MM.1S (cell line): ENCODE measurements around the gene RHBG.

ENCODE experiments used
- DNase-seq: peaks from one replicate; pipeline ENCODE4 v3.0.0-alpha.2; 2015
- H2AFZ ChIP-seq: fragments of 300-600 bp; sonication (generic); 2 replicates; pipeline ENCODE4 v1.6.0; 2016; ENCODE audit warnings: antibody characterized with exemption, low read length
- H3F3A ChIP-seq: fragments of 300-600 bp; sonication (generic); 2 replicates; pipeline ENCODE4 v1.6.1; 2016; ENCODE audit warnings: mild to moderate bottlenecking, antibody characterized with exemption, low read length, moderate library complexity, mixed read lengths; ENCODE audit not compliant: insufficient read depth
- H3K27ac ChIP-seq: fragments of 300-600 bp; sonication (generic); 2 replicates; pipeline ENCODE4 v1.5.1; 2016; ENCODE audit warnings: mild to moderate bottlenecking, low read length
- H3K27me3 ChIP-seq: fragments of 300-600 bp; sonication (generic); replicated peaks from 2 replicates; pipeline ENCODE4 v1.6.0; 2016; ENCODE audit warnings: low read length; ENCODE audit not compliant: insufficient read depth
- H3K36me3 ChIP-seq: fragments of 300-600 bp; sonication (generic); replicated peaks from 2 replicates; pipeline ENCODE4 v1.6.1; 2016; ENCODE audit warnings: mild to moderate bottlenecking, low read length, mixed read lengths; ENCODE audit not compliant: insufficient read depth
- H3K4me1 ChIP-seq: fragments of 300-600 bp; sonication (generic); 2 replicates; pipeline ENCODE4 v1.6.1; 2016; ENCODE audit warnings: low read length, mixed read lengths
- H3K4me2 ChIP-seq: fragments of 300-600 bp; sonication (generic); 2 replicates; pipeline ENCODE4 v1.6.0; 2016; ENCODE audit warnings: low read depth, low read length
- H3K4me3 ChIP-seq: fragments of 300-600 bp; sonication (generic); 2 replicates; pipeline ENCODE4 v1.5.1; 2016; ENCODE audit warnings: low read length, mixed read lengths
- H3K79me2 ChIP-seq: fragments of 300-600 bp; sonication (generic); 2 replicates; pipeline ENCODE4 v1.6.1; 2016; ENCODE audit warnings: mixed run types, low read length, mixed read lengths
- H3K9ac ChIP-seq: fragments of 300-600 bp; sonication (generic); 2 replicates; pipeline ENCODE4 v1.6.1; 2016; ENCODE audit warnings: low read length, mixed read lengths
- H3K9me2 ChIP-seq: fragments of 300-600 bp; sonication (generic); replicated peaks from 2 replicates; pipeline ENCODE4 v1.6.1; 2016; ENCODE audit warnings: mild to moderate bottlenecking, low read length, mixed read lengths; ENCODE audit not compliant: insufficient read depth
- H3K9me3 ChIP-seq: fragments of 300-600 bp; sonication (generic); replicated peaks from 2 replicates; pipeline ENCODE4 v1.6.1; 2016; ENCODE audit warnings: mild to moderate bottlenecking, low read length, mixed read lengths; ENCODE audit not compliant: insufficient read depth
- H4K20me1 ChIP-seq: fragments of 300-600 bp; sonication (generic); 2 replicates; pipeline ENCODE4 v1.6.1; 2016; ENCODE audit warnings: mild to moderate bottlenecking, low read length, moderate library complexity, mixed read lengths; ENCODE audit not compliant: insufficient read depth
- EZH2 ChIP-seq: fragments of 300-600 bp; sonication (generic); optimal IDR thresholded peaks from 2 replicates; pipeline ENCODE3; 2017; ENCODE audit warnings: low read depth, mild to moderate bottlenecking, antibody characterized with exemption, low read length, mixed read lengths
- EZH2phosphoT487 ChIP-seq: fragments of 300-600 bp; sonication (generic); IDR thresholded peaks from 2 replicates; pipeline ENCODE4 v1.6.1; 2018; ENCODE audit warnings: antibody characterized with exemption, low read length
- TF ChIP-seq, protein P1 (sequence below): fragments of 300-600 bp; sonication (generic); IDR thresholded peaks from 2 replicates; pipeline ENCODE4 v1.5.1; 2016; ENCODE audit warnings: antibody characterized with exemption, low read length, mixed read lengths

RHBG gene

DNA sequence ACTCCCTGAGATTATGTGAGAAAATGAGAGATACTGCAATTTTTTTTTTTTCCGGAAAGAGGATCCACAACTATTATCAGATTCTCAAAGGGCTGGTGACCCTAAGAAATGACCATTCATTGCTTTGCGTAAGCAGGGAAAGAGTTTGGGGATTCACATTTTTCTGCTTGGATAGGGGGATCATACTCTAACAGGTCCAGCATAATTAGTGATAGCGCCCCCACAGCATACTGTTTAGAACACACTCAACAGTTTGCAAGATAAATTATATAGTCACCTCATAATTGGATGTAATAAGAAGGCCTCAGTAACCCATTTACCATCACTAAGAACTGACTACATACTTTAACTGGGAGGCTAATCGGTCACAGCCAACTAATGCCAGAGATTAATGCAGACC is 32.8 kb upstream of the RHBG start:
- Histone ChIP-seq H3F3A (peaks cover 19% of the 10 kb centered on the region), H3K9me2 (no peaks in the 10 kb centered on the region), H3K4me1 (peaks cover 9% of the 10 kb centered on the region; the same call in 1 of the 2 replicates), H3K36me3 (peaks cover 23% of the 10 kb centered on the region), H3K9ac (no peak overlapping the region), H3K4me3 (peak overlapping the region; percentile 93), H2AFZ (no peak overlapping the region), H3K27ac (no peak overlapping the region), H3K27me3 (no peaks in the 10 kb centered on the region), H4K20me1 (peaks cover 12% of the 10 kb centered on the region; the same call in 1 of the 2 replicates), H3K79me2 (peaks cover 57% of the 10 kb centered on the region), H3K4me2 (peak overlapping the region; percentile 65; the same call in 1 of the 2 replicates), H3K9me3 (no peaks in the 10 kb centered on the region)
- TF ChIP-seq, protein P1, sequence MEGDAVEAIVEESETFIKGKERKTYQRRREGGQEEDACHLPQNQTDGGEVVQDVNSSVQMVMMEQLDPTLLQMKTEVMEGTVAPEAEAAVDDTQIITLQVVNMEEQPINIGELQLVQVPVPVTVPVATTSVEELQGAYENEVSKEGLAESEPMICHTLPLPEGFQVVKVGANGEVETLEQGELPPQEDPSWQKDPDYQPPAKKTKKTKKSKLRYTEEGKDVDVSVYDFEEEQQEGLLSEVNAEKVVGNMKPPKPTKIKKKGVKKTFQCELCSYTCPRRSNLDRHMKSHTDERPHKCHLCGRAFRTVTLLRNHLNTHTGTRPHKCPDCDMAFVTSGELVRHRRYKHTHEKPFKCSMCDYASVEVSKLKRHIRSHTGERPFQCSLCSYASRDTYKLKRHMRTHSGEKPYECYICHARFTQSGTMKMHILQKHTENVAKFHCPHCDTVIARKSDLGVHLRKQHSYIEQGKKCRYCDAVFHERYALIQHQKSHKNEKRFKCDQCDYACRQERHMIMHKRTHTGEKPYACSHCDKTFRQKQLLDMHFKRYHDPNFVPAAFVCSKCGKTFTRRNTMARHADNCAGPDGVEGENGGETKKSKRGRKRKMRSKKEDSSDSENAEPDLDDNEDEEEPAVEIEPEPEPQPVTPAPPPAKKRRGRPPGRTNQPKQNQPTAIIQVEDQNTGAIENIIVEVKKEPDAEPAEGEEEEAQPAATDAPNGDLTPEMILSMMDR = 0 out of 2 replicates have a peak, but pooled peaks have one; percentile 26
- TF ChIP-seq EZH2phosphoT487 = no peak
- TF ChIP-seq EZH2 = no peak
- DNase-seq = peak; percentile 28

DNA sequence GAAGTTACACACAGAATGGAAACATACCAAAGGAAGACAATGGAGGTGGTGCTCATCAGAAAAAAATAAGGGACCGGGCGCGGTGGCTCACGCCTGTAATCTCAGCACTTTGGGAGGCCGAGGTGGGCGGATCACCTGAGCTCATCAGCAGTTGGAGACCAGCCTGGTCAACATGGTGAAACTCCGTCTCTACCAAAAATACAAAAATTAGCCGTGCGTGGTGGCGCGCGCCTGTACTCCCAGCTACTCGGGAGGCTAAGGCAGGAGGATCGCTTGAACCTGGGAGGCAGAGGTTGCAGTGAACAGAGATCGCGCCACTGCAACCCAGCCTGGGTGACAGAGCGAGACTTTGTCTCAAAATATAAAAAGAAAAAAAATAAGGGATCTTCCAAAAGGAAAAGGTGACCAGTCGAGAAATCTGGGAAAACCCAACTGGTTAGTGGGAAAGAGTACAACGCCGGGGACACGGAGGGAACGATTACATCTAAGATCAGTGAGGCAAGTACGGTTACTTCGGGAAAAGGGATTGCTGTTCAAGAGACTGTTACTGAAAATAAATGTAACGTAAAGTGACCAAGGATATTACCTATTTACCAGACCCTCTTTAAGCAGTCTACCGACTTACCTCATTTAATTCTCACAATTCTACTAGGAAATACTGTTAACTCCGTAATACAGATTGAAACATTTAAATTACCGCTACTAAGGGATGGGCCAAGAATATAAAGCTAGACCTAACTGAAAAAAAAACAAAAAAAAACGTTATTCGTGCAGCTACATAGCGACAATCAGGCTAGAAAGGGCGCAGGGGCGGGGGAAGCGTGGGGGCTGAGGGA is 31.7 kb upstream of the RHBG start:
- Histone ChIP-seq H3K9me3 (no peaks in the 10 kb centered on the region), H3K27me3 (no peaks in the 10 kb centered on the region), H3K9ac (peak overlapping the region; percentile 79), H3K4me2 (peak overlapping the region; percentile 65), H3K36me3 (peaks cover 23% of the 10 kb centered on the region), H4K20me1 (peaks cover 12% of the 10 kb centered on the region; the same call in 1 of the 2 replicates), H3K9me2 (no peaks in the 10 kb centered on the region), H2AFZ (peak overlapping the region; percentile 77), H3F3A (peaks cover 19% of the 10 kb centered on the region), H3K27ac (peak overlapping the region; percentile 58; the same call in 1 of the 2 replicates), H3K79me2 (peaks cover 56% of the 10 kb centered on the region), H3K4me3 (peak overlapping the region; percentile 93), H3K4me1 (peaks cover 9% of the 10 kb centered on the region; the same call in 1 of the 2 replicates)
- DNase-seq = peak; percentile 22
- TF ChIP-seq, protein P1 = no peak
- TF ChIP-seq EZH2 (no peak), EZH2phosphoT487 (no peak)

GRCh38 chr1:156337888-156338179 is 31.2 kb upstream of the RHBG start:
- Histone ChIP-seq H3K9me2 (no peaks in the 10 kb centered on the region), H3K27me3 (no peaks in the 10 kb centered on the region), H3K4me2 (peak overlapping the region; percentile 65), H3K9ac (peak overlapping the region; percentile 79), H3K27ac (peak overlapping the region; percentile 58; the same call in 1 of the 2 replicates), H3F3A (peaks cover 19% of the 10 kb centered on the region), H2AFZ (peak overlapping the region; percentile 77), H3K36me3 (peaks cover 17% of the 10 kb centered on the region), H3K79me2 (peaks cover 50% of the 10 kb centered on the region), H4K20me1 (peaks cover 12% of the 10 kb centered on the region; the same call in 1 of the 2 replicates), H3K4me3 (peak overlapping the region; percentile 93), H3K4me1 (peaks cover 9% of the 10 kb centered on the region; the same call in 1 of the 2 replicates), H3K9me3 (no peaks in the 10 kb centered on the region)
- no peak for DNase-seq
- TF ChIP-seq EZH2phosphoT487 = no peak
- no peak for TF ChIP-seq EZH2
- TF ChIP-seq, protein P1 = no peak
